Uterus (tissue), 4 donors: ENCODE results near the gene PLA2G5. TPM values are rescaled to one million over a fixed set of nuclear protein-coding genes. Genes with fewer than 3 reads are reported as not detected.

Experiments used
- DNase-seq, 2 donors: peaks; one replicate each; pipeline ENCODE4 v3.0.0-alpha.2; 2019 to 2020
- H3K27ac ChIP-seq, 2 donors: fragments of 200-600 bp; sonication (generic); 1 replicate in 1 of 2; 2 replicates in 1 of 2; pipeline ENCODE4 v1.5.1; 2016 to 2018
- H3K27me3 ChIP-seq, 2 donors: fragments of 200-600 bp; sonication (generic); one replicate each; pipeline ENCODE4 v1.5.1; 2018 to 2019; ENCODE audit warnings: control low read depth in 1 of 2
- H3K36me3 ChIP-seq, 2 donors: fragments of 200-600 bp; sonication (generic); one replicate each; pipeline ENCODE4 v1.5.1; 2019; ENCODE audit warnings: control low read depth in 1 of 2
- H3K4me1 ChIP-seq, 2 donors: fragments of 200-600 bp; sonication (generic); one replicate each; pipeline ENCODE4 v1.5.1; 2018 to 2019; ENCODE audit warnings: control low read depth in 1 of 2
- H3K4me3 ChIP-seq, 2 donors: fragments of 200-600 bp; sonication (generic); 1 replicate in 1 of 2; 2 replicates in 1 of 2; pipeline ENCODE4 v1.5.1; 2018 to 2019; ENCODE audit warnings: mild to moderate bottlenecking in 1 of 2
- H3K9me3 ChIP-seq, 2 donors: fragments of 200-600 bp; sonication (generic); one replicate each; pipeline ENCODE4 v1.5.1; 2019; ENCODE audit warnings: control low read depth in 1 of 2
- POLR2A ChIP-seq, 2 donors: fragments of 450-650 bp; IDR thresholded peaks; one replicate each; pipeline ENCODE4 v1.6.1; 2016; ENCODE audit warnings: antibody characterized with exemption in 2 of 2, mild to moderate bottlenecking in 1 of 2, moderate library complexity in 1 of 2
- intact Hi-C: fragments of 100-400 bp; cut with DNase I; formaldehyde crosslinking; loops from one replicate; pipeline ENCODE4 v1.15.1; 2023; ENCODE audit warnings: low total_unique reads
- total RNA-seq, 4 donors: library from RNA; depleted of rRNA in 3 of 4; stranded (reverse); fragments of >200 nt in 3 of 4; gene quantifications; one replicate each; pipeline versions ENCODE4 v1.1.0 to v1.2.4, GENCODE V29; 2014 to 2023
- TF ChIP-seq, protein P1 (sequence below), 4 experiments: fragments of 200-600 bp in 2 of 4; fragments of 450-650 bp in 2 of 4; sonication (generic) in 2 of 4; IDR thresholded peaks; one replicate each; pipeline ENCODE4 v1.5.1; 2016 to 2019; ENCODE audit warnings: antibody characterized with exemption in 4 of 4, mild to moderate bottlenecking in 2 of 4, moderate library complexity in 1 of 4
- donor health status: DM: yes; HTN: yes; CAD: no.

The PLA2G5 gene
- total RNA-seq, 4 donors from 2014 or later = 3.1 TPM; not detected in 3

DNA sequence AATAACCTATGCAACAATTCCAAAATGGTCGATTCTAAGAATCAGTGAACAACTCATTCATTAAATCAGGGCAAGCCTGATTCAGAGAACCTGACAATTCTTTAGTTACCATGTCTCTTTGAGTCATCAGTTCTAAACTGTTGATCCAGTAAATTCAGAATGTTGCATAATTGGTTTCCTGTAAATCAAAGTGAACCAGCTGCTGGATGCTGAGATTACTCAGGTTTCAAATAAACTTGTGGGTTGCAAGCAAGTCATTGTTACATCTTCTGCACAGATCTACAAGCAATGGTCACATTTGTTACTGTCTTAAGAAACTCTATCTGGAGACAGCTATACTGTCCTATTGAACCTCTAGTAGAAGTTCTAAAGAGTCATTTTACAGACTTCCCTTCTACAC lies 32.9 kb downstream of the PLA2G5 start:
- no peaks in the 10 kb centered on the region for H3K4me1 ChIP-seq
- no peaks in the 10 kb centered on the region for H3K27me3 ChIP-seq
- no peak overlapping the region for H3K4me3 ChIP-seq
- no peaks in the 10 kb centered on the region for H3K36me3 ChIP-seq
- TF ChIP-seq, protein P1, sequence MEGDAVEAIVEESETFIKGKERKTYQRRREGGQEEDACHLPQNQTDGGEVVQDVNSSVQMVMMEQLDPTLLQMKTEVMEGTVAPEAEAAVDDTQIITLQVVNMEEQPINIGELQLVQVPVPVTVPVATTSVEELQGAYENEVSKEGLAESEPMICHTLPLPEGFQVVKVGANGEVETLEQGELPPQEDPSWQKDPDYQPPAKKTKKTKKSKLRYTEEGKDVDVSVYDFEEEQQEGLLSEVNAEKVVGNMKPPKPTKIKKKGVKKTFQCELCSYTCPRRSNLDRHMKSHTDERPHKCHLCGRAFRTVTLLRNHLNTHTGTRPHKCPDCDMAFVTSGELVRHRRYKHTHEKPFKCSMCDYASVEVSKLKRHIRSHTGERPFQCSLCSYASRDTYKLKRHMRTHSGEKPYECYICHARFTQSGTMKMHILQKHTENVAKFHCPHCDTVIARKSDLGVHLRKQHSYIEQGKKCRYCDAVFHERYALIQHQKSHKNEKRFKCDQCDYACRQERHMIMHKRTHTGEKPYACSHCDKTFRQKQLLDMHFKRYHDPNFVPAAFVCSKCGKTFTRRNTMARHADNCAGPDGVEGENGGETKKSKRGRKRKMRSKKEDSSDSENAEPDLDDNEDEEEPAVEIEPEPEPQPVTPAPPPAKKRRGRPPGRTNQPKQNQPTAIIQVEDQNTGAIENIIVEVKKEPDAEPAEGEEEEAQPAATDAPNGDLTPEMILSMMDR (IDR thresholded peaks at IDR 0.05) = no peak
- TF ChIP-seq POLR2A (IDR thresholded peaks at IDR 0.05) = no peak
- no peaks in the 10 kb centered on the region for H3K9me3 ChIP-seq
- intact Hi-C loops = no loop called here
- H3K27ac ChIP-seq = no peak overlapping the region
- no peak for DNase-seq

DNA sequence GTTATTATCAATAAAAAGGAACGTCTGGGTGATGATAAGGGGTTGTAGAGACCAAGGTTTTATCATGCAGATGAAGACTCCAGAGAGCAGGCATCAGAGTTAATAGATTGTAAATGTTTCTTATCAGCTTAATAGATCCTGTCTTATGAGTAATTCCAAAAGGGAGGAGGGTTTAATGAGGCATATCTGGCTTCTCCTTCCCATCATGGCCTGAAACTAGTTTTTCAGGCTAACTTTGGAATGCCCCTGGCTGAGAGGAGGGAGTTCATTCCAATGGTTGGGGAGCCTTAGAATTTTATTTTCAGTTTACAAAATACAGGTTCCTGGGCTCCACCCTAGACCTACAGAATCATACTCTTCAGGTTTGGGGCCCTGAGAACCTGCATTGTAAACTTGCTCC lies 35.9 kb downstream of the PLA2G5 start:
- Histone ChIP-seq H3K27me3 (no peaks in the 10 kb centered on the region), H3K4me3 (no peak overlapping the region), H3K9me3 (no peaks in the 10 kb centered on the region), H3K36me3 (no peaks in the 10 kb centered on the region), H3K4me1 (peaks cover 0 to 11% of the 10 kb centered on the region in 2 donors), H3K27ac (no peak overlapping the region)
- intact Hi-C loops = no loop called here
- no peak for DNase-seq
- TF ChIP-seq, protein P1 (IDR thresholded peaks at IDR 0.05) = no peak
- TF ChIP-seq POLR2A (IDR thresholded peaks at IDR 0.05) = no peak

DNA sequence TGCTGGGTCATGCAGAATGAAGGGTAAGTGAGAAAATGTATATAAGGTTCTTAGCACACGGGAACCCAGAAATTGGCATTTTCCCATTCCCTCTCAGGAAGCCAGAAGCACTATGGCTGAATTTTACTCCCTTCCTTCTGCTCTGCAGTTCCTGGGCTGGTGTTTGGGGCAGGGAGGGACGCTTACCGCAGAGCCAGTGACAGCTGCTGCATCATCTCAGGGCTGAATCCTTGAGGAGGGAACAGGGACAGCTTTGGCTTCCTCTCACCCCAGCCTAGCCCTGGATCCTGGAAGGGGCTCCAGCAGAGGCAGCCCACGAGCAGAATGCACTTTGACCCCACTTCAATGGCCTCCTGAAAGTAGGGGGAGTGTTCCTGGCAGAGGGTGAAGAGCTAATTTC lies 37.4 kb downstream of the PLA2G5 start:
- TF ChIP-seq POLR2A (IDR thresholded peaks at IDR 0.05) = no peak
- TF ChIP-seq, protein P1 (IDR thresholded peaks at IDR 0.05) = no peak
- no peak for DNase-seq
- H3K4me3 ChIP-seq = no peak overlapping the region
- peaks cover 0 to 11% of the 10 kb centered on the region in 2 donors for H3K4me1 ChIP-seq
- intact Hi-C loops = no loop called here
- no peaks in the 10 kb centered on the region for H3K27me3 ChIP-seq
- no peak overlapping the region for H3K27ac ChIP-seq
- H3K36me3 ChIP-seq = no peaks in the 10 kb centered on the region
- H3K9me3 ChIP-seq = no peaks in the 10 kb centered on the region

DNA sequence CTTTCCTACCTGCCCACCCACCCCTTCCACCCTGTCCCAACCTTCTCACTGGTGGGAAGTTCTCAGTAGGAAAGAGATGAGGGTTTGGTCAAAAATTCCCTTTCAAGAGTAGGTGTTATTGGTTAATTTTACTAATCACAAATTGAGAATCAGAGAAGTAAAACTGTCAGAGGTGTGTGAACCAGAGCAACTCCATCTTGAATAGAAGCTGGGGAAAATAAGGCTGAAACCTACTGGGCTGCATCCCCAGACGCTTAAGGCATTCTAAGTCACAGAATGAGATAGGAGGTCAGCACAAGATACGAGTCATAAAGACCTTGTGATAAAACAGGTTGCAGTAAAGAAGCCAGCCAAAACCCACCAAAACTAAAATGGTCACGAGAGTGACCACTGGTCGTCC lies 37.8 kb downstream of the PLA2G5 start:
- DNase-seq = no peak
- TF ChIP-seq, protein P1 (IDR thresholded peaks at IDR 0.05) = no peak
- no peak for TF ChIP-seq POLR2A (IDR thresholded peaks at IDR 0.05)
- intact Hi-C loops = no loop called here
- H3K4me1 ChIP-seq = peaks cover 0 to 11% of the 10 kb centered on the region in 2 donors
- no peaks in the 10 kb centered on the region for H3K9me3 ChIP-seq
- peak overlapping the region in 1 of 2 donors; percentile 70 for H3K27ac ChIP-seq
- no peaks in the 10 kb centered on the region for H3K27me3 ChIP-seq
- no peak overlapping the region for H3K4me3 ChIP-seq
- H3K36me3 ChIP-seq = no peaks in the 10 kb centered on the region

DNA sequence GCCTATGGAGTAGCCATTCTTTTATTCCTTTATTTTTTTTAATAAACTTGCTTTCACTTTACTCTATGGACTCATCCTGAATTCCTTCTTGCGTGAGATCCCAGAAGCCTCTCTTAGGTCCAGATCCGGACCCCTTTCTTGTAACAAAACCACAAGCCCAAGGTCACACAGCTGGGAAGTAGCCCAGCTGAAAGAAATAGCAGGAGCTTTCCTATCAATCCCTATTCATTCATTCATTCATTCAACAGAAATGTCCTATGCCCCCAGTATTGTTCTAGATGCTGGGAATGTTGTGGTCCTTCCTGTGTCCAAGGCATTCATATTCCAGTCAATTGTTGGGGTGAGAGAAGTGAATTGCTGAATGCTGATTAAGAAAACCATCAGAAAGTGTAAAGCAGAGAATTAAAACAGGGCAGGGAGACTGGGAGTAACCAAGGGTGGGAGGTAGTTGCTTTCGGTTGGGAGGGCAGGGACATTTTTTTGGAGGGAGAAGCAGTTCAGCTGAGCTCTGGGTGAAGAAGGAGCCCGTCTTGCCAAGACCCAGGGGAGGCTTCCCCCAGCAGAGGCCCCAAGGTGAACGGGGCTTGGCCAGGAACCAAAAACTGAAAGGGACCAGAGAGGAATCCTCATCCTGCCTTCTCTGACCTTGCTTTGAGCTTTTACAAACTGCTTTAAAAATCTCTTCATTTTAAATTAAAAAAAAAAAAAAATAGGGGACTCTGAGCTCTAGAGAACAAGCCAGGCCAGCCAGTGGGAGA lies 38.6 kb downstream of the PLA2G5 start:
- peak overlapping the region; percentile 49 to 70 for H3K27ac ChIP-seq
- peak; percentile 24 to 26 for DNase-seq
- intact Hi-C loops = no loop called here

More for the DNA sequence above, 38.6 kb downstream of the PLA2G5 start:
- Histone ChIP-seq H3K27me3 (no peaks in the 10 kb centered on the region), H3K4me1 (peaks cover 0 to 11% of the 10 kb centered on the region in 2 donors), H3K36me3 (no peaks in the 10 kb centered on the region), H3K4me3 (no peak overlapping the region), H3K9me3 (no peaks in the 10 kb centered on the region)
- TF ChIP-seq, protein P1 (IDR thresholded peaks at IDR 0.05) = no peak
- no peak for TF ChIP-seq POLR2A (IDR thresholded peaks at IDR 0.05)
